Mucosa of stomach (tissue), 1 donor: ENCODE results near the gene RHPN2.
"Not testable (repeated sequence)": the region's sequence is repeated elsewhere in the genome, so short reads cannot be mapped to it uniquely, and the experiment has no call there.

Experiments used
- H3K27me3 ChIP-seq: one replicate; pipeline ENCODE4 v1.7.0; 2013; ENCODE audit warnings: mild to moderate bottlenecking, low read length; ENCODE audit not compliant: control insufficient read depth, insufficient read depth
- H3K36me3 ChIP-seq: one replicate; pipeline ENCODE4 v1.7.0; 2013; ENCODE audit warnings: low read length; ENCODE audit not compliant: control insufficient read depth, insufficient read depth
- H3K4me1 ChIP-seq: one replicate; pipeline ENCODE4 v1.7.0; 2013; ENCODE audit warnings: mild to moderate bottlenecking, low read length; ENCODE audit not compliant: control insufficient read depth, insufficient read depth
- H3K4me3 ChIP-seq: one replicate; pipeline ENCODE4 v1.7.0; 2013; ENCODE audit warnings: low read length
- H3K9ac ChIP-seq: one replicate; pipeline ENCODE4 v1.7.0; 2013; ENCODE audit warnings: mild to moderate bottlenecking, low read length, moderate library complexity
- H3K9me3 ChIP-seq: one replicate; pipeline ENCODE4 v1.7.0; 2013; ENCODE audit warnings: mild to moderate bottlenecking, low read length, moderate library complexity; ENCODE audit not compliant: control insufficient read depth
- donor health status: Pancreatic carcinoma.

The RHPN2 gene

DNA sequence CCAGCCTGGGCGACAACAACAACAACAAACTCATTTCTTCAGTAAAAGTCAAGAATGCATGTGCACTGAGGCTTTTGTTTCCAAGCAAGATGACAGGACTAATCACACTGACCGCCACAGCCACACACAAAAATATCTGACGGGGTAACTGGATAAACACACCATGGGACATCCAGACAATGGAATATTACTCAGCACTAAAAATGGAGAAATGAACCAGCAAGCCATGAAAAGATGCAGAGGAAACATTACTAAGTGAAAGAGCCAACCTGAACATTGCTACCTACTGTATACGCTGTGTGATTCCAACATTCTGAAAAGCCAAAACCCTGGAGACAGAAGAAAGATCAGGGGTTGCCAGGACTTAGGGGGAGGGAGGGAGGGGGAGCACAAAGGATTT is 56.0 kb downstream of the RHPN2 start:
- Histone ChIP-seq H3K36me3 (peaks cover 5% of the 10 kb centered on the region), H3K4me1 (peaks cover 6% of the 10 kb centered on the region), H3K4me3 (no peak overlapping the region), H3K9ac (no peak overlapping the region), H3K9me3 (no peaks in the 10 kb centered on the region), H3K27me3 (no peaks in the 10 kb centered on the region)

DNA sequence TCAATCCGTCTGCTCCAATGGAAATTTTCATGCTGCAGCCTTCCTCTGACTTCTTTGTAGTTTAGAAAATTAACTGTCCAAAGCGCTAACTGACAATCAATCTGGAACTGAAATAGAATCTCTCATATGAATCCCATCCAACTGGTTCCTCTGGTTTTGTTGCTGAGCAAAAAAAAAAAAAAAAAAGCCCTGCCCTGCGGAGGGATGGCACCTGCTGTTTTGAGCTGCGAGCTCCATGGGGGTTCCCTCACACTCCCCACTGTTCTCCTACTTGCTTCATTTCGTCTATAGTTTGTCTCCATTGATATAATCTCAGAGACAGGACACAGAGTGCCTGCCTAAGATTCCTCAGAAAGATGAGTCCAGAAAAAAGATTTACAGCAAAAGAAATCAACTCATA is 59.2 kb downstream of the RHPN2 start:
- H3K9me3 ChIP-seq, result no peaks in the 10 kb centered on the region
- no peak overlapping the region for H3K4me3 ChIP-seq
- peaks cover 10% of the 10 kb centered on the region for H3K36me3 ChIP-seq

DNA sequence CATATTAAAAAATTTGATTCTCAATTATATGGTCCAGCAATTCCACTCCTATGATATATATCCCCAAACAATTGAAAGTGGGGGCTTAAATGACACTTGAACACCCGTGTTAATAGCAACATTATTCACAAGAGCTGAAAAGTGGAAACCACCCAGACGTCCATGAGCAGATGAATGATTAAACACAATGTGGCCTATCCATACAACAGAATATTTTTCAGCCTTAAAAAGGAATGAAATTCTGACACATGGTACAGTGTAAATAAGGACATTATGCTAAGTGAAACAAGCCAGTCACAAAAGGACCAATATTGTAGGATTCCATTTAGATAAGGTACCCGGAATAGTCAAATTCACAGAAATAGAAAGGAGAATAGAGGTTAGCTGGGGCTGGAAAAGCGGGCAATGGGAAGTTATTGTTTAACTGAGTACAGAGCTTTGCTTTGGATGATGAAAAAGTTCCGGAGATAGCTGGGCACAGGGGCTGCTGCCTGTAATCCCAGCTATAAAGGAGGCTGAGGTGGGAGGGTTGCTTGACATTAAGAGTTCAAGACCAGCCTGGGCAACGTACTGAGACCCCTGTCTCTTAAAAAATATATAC is 61.2 kb downstream of the RHPN2 start:
- H3K4me1 ChIP-seq, H3K9ac ChIP-seq, H3K4me3 ChIP-seq, H3K27me3 ChIP-seq, H3K9me3 ChIP-seq: not testable (repeated sequence)
- peaks cover 11% of the 10 kb centered on the region for H3K36me3 ChIP-seq

More for the DNA sequence above, 59.2 kb downstream of the RHPN2 start:
- H3K4me1 ChIP-seq, result peaks cover 6% of the 10 kb centered on the region
- H3K9ac ChIP-seq, result no peak overlapping the region
- no peaks in the 10 kb centered on the region for H3K27me3 ChIP-seq

DNA sequence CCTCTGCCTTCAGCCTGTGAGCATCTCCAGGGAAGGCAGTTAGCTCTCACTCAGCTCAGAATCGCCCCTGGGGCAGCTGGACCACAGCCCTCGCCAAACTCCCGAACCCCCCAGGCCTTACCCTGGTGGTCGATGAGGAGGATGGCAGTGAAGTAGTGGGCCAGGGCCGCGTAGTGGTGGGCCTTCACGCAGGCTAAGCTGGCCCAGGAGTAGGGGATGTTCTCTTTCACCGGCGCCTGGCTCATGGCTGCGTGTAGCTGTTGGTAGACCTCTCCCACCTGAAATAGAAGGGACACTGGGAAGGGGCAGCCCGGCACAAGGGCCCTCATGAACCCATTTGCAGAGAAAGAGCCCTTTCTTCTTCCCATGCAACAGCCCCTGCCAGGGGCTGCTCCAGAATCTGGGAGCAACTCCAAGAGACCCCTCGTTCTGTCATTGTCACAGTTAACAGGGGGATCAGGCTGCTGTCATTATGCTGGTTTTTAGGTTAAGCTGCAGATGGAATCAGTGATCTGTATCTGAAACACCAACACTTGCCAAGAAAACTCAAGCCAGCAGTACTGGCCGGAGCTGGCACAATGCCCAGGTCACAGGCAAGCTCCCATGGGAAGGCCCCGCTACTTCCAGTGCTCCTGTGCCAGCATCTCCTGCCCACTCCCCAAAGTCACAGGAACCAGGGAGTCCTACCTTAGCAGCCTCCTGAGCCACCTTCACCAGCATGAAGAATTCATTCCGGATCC is 62.4 kb downstream of the RHPN2 start:
- H3K4me3 ChIP-seq, H3K9ac ChIP-seq, H3K4me1 ChIP-seq, H3K9me3 ChIP-seq, H3K27me3 ChIP-seq: not testable (repeated sequence)
- H3K36me3 ChIP-seq, result peaks cover 11% of the 10 kb centered on the region

DNA sequence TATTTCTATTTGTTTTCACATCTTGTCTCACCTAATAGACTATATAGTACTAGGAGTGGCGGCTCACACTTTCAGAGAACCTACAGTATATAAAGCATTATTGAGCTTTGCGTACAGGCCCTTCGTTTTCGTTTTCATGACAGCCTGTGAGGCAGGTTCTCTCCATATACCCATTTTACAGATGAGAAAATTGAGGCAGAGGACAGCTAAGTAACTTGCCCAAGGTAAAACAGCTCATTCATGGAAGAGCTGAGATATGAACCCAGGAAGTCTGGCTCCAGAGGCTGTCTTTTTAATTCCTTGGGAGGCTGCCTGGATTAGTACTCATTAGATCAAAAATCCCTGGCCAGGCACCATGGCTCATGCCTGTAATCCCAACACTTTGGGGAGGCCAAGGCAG is 63.8 kb downstream of the RHPN2 start:
- H3K27me3 ChIP-seq, result no peaks in the 10 kb centered on the region

DNA sequence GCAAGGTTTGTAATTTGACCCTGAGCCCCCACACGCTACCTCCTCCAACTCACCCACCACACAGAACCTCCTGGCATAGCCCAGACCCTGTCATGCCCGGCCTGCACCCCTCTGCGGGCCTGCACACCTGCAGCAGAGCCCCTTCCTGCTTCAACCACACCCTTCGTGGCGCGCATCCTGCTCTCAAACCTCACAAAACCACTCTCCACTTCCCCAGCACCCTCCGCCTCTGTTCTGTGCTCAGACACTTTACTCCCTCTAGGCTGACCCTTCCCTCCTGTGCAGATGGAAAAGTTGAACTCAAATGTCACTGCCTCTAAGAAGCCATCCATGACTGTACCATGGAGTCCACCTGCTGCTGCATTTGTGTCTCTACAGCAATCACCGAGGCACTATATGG is 64.2 kb downstream of the RHPN2 start:
- peaks cover 11% of the 10 kb centered on the region for H3K36me3 ChIP-seq
- peaks cover 7% of the 10 kb centered on the region for H3K4me1 ChIP-seq
- H3K4me3 ChIP-seq, result no peak overlapping the region
- no peak overlapping the region for H3K9ac ChIP-seq
- no peaks in the 10 kb centered on the region for H3K9me3 ChIP-seq
- no peaks in the 10 kb centered on the region for H3K27me3 ChIP-seq

More for the DNA sequence above, 63.8 kb downstream of the RHPN2 start:
- H3K4me1 ChIP-seq, result peaks cover 9% of the 10 kb centered on the region
- peaks cover 11% of the 10 kb centered on the region for H3K36me3 ChIP-seq
- H3K9ac ChIP-seq, result no peak overlapping the region
- no peak overlapping the region for H3K4me3 ChIP-seq
- H3K9me3 ChIP-seq, result no peaks in the 10 kb centered on the region

DNA sequence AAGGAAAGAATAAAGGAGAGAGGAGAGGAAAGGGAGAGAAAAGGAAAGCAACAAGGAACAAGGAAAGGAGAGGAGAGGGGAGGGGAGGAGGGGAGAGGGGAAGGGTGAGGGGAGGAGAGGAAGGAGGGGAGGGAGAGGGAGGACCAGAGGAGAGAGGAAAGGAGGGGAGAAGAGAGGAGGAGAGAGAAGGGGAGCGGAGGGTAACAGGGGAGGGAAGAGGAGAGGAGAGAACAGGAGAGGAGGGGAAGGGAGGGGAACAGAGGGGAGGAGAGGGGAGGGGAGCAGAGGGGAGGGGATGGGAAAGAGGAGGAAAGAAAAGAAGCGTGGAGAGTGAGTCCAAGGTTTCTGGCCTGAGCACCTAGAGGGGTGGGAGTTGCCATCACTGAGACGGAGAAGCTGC is 66.0 kb downstream of the RHPN2 start:
- Histone ChIP-seq H3K9me3 (no peaks in the 10 kb centered on the region), H3K4me1 (peaks cover 3% of the 10 kb centered on the region), H3K9ac (no peak overlapping the region), H3K27me3 (no peaks in the 10 kb centered on the region), H3K36me3 (peaks cover 11% of the 10 kb centered on the region), H3K4me3 (no peak overlapping the region)

DNA sequence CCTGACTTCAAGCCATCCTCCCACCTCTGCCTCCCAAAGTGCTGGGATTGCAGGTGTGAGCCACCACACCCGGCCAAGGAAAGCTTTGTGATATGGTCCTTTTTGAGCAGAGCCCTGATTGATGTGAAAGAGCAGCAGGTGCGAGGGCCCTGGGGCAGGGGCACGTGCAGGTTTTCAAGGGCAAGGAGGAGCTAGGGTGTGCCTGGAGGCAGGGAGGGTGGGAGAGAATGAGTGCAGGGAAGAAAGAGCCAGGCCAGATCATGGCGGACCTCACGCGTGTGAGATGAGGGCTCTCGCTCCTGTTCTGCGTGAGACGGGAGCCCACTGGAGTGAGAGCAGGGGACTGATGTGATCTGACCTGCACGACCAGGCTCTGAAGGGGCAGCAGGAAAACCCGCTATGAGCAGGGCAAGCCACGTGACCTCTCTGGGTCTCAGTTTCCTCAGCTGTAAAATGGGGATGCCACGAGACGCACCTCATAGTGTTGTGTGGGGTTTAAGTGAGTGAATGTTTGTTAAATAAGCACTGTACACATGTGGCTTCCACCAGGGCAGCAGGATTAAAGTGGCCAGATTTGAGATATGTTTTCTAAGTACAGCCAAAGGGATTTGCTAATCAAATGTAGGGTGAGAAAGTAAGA is 66.9 kb downstream of the RHPN2 start:
- Histone ChIP-seq H3K4me1 (peaks cover 3% of the 10 kb centered on the region), H3K9ac (no peak overlapping the region), H3K9me3 (no peaks in the 10 kb centered on the region), H3K4me3 (no peak overlapping the region), H3K27me3 (no peaks in the 10 kb centered on the region), H3K36me3 (peaks cover 11% of the 10 kb centered on the region)

DNA sequence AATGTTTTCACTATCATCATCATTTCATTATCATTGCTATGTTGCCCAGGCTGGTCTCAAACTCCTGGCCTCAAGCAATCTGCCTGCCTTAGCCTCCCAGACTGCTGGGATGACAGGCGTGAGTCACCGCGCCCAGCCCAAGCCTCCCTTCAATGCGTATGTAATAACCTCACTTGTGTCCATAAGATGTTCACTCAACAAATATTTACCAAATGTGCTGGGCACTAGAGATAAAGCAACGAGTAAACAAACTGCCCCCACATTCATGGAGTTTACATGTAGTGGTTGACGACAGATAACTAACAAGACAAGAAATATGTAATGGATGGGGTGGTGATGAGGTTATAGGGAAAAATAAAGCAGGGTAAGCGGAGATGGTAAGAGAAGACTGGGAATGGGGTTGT is 67.6 kb downstream of the RHPN2 start:
- H3K4me3 ChIP-seq, H3K9me3 ChIP-seq, H3K9ac ChIP-seq, H3K4me1 ChIP-seq, H3K27me3 ChIP-seq: not testable (repeated sequence)
- peaks cover 11% of the 10 kb centered on the region for H3K36me3 ChIP-seq

DNA sequence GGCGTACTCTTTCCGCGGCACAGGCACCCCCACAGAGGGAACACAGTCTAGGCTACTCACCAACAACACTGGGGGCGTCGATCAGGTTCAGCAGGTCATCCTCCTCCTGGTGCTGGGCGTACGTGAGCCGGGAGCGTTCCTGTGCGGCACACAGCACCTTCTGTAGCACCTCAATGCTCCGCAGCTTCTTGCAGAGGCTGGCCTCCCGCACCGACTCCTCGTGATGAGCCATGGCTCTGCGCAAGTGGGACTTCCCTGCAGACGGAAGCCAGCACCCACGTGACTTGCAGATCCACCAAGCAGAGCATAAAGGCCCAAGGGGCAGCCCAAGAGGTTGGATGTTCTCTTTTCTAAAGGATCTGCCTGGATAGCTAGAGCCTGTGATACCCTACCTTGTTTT is 68.7 kb downstream of the RHPN2 start:
- not testable (repeated sequence) for H3K4me3 ChIP-seq, H3K4me1 ChIP-seq, H3K9me3 ChIP-seq, H3K27me3 ChIP-seq, H3K9ac ChIP-seq
- H3K36me3 ChIP-seq, result peaks cover 11% of the 10 kb centered on the region

DNA sequence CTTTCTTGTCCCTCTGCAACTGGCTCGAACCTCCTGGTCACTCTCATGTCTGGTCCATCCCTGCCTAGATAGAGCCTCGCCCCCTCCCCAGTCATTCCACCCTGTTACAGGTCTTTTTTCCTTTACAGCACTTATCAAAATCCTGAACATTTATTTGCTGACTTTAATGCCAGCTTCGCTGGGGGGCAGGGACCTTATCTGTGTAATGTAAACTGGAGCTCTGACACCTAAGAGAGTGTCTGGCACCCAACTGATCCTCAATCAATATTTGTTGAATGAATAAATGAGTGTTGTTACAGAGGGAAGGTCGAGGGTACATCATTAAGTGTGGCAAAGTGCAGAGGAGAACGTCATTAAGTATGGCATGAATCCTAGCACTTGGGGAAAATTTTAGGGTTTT is 76.0 kb downstream of the RHPN2 start:
- no peaks in the 10 kb centered on the region for H3K27me3 ChIP-seq
- H3K36me3 ChIP-seq, result no peaks in the 10 kb centered on the region
- no peak overlapping the region for H3K4me3 ChIP-seq
- peaks cover 6% of the 10 kb centered on the region for H3K4me1 ChIP-seq
- H3K9me3 ChIP-seq, result no peaks in the 10 kb centered on the region
- H3K9ac ChIP-seq, result no peak overlapping the region

DNA sequence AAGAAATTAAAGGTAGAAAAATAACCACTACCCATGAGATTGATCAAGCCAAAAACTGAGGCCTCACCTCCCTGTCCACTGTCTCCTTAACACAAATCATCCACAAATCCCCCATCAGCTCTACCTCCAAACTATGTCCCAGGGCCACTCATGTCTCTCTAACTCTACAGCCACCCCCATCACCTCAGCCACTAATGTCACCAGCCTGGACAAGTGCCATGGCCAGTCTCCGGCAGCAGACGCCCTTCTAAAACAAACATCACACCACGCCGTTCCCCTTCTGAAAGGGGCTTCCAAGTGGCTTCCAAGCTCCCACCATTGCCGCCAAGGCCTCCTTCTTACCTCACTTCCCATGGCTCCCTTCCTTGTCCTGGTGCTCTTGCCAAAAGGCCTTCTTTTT is 76.4 kb downstream of the RHPN2 start:
- not testable (repeated sequence) for H3K27me3 ChIP-seq, H3K4me1 ChIP-seq, H3K9ac ChIP-seq, H3K4me3 ChIP-seq, H3K9me3 ChIP-seq, H3K36me3 ChIP-seq
